Activated CD4-positive, alpha-beta T cell treated with anti-CD3 and anti-CD28 coated beads, Interleukin-2, amount 50 U/mL, for 24 hours (primary cell): ENCODE measurements around the gene SHB.

ENCODE experiments used
- DNase-seq, 2 donors: peaks; one replicate each; pipeline ENCODE4 v3.0.0-alpha.2; 2020; ENCODE audit warnings: low read depth in 1 of 2, low spot score in 1 of 2

SHB gene, protein sequence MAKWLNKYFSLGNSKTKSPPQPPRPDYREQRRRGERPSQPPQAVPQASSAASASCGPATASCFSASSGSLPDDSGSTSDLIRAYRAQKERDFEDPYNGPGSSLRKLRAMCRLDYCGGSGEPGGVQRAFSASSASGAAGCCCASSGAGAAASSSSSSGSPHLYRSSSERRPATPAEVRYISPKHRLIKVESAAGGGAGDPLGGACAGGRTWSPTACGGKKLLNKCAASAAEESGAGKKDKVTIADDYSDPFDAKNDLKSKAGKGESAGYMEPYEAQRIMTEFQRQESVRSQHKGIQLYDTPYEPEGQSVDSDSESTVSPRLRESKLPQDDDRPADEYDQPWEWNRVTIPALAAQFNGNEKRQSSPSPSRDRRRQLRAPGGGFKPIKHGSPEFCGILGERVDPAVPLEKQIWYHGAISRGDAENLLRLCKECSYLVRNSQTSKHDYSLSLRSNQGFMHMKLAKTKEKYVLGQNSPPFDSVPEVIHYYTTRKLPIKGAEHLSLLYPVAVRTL

DNA sequence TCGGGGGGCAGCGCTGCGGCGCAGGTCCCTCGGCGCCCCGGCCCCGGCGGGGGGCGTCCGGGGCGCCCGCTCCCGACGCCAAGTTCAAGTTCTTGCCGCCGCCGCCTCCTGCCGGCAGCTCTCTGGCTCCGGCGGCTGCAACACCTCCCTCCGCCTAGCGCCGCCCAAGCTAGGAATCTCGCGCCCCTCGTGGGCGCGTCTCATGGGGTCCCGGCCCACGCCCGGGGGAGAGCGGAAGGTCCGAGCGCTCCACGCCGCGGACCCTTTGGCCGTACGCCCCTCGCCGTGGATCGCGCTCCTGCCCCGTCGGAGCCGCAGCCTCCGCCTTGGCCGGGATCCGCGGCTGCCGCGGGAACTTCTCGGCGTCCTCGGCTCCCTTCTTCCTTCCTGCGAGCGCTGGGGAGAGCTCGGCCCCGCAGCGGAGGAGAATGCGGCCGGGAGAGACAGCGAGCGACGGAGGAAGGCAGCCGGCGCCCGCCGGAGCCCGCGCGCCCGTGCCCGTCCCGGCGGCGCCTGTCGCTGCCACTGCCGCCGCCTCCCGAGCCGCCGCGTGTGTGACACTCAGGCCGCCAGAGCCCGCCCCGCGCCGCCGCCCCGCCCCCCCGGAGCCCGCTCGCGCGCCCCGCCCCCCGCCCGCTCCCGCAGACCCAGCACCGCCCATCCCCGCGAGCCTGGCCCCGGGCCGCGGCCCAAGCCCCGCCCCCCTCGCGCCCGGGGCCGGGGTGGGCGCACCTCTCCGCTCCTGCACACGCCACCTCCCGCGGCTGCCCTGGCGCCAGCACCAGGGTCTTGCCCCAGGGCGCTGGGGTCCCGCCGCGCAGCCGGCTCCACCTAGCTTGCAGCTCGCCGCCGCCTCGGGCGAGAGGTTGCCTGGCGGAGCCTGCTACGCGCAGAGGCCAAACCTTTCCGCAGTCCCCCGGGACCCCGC is at the start of gene SHB:
Gene SHB, minus strand, starts transcription at position 527 of the 928 bp plus-strand sequence. CDS start 582 bp downstream, outside the sequence.
- DNase-seq: peak; percentile 68 to 70

DNA sequence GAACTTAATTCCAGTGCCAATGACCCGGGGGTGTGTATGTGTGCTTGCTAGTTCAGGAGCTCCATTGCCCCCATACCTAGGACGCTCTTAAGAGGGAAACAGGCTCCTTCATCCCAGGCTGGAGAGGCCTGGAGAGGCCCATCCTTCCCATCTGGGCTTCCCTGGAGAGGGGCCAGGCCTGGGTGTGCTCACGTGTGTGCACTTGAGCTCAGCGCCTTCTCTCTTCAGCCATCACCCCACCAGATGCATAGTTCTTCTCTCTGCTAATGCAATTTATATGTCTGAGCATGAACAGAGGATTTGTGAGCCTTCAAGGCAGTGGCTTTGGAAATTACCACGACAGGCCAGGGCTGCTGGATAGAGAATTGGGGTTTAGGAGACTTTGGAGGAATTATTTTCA is 48.6 kb upstream of the SHB start:
- no peak for DNase-seq

DNA sequence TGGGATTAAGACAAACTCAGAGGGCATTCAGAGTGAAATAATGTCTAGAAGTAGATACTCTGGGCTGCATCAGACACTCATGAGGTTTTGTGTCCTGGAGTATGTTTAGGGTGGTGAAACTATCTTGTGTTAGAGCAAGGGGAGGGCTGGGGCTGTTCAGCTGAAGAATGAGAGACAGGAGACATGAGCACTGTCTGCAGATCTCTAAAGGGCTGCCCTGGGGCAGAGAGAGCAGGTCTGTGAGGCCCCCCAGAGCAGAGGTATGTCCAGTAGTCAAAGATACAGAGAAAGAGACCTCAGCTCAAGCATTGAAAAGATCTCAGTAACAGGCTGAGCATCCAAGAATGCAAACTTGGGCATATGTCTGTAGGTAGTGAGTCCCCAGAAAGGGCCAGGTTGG is 45.9 kb upstream of the SHB start:
- DNase-seq: no peak

DNA sequence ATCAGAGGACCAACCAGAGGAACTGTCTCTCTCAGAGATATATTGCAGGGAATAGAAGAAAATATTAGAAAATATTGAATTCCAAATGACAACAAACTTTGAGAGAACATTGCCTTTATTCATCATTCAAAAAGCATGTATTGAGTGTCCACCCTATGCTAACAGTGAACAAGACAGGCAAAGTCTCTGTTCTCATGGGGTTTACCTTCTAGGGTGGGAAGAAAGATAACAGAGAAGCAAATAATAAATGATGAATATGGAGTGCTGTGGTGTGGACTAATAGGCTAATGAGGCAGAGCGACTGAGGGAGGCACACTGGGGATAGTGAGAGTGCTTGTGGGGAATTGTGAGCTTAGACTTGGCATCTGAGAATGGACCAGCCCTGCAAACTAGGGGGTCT is 43.4 kb upstream of the SHB start:
- no peak for DNase-seq

DNA sequence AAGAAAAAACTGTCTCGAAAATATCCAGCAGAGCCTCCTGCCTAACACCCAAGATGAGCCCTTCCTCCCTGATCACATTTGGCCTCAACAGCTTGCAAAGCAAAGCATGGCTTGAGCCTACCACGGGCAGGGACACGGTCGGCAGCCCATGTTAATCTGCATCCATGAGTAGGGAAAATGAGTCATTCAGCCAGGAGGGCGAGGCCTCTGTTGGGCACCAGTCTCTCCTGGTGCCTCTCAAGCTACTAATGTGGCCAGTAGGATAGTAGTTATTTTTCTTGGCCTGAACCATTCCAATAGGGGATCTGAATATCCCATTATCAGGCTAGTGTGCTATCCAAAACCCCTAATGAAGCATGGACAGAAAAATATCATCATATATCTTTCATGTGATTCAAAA is 43.0 kb upstream of the SHB start:
- no peak for DNase-seq

DNA sequence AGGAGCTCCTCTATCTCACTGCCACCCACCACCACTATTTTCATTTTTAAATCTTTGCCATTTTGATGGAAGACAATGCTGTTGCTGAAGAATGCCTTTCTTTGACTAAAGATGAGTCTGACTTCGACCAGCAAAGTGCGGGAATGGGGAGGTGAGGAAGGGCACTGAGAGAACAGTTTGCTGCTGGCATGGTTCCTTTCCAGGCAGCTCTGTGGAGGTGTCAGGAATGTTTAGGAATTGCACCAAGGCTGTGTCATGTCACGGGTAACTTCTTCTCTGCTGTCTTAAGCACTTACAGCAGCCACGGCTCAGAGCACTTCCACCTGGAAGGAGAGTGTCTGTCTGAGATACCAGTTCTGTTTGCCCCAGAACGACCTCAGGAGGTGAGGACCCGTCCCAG is 41.4 kb upstream of the SHB start:
- DNase-seq: no peak

DNA sequence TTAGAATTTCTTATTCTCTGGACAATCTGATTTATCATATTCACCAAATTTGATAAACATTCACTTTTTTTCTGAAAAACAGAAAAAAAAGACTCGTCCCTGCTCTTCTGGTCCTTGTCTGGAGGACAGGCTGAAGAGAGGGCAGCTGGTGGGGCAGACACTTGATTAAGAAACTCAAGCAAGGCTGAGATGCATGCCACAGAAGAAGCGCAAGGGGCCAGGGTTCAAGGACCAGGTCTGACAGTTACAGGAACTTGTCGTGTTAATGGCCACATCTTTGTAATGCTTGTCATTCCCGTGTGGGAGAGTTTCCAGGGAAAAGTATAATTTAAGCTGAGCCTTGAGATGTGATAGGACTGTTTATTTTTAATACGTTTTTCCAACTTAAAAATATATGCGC is 40.6 kb upstream of the SHB start:
- DNase-seq: no peak

DNA sequence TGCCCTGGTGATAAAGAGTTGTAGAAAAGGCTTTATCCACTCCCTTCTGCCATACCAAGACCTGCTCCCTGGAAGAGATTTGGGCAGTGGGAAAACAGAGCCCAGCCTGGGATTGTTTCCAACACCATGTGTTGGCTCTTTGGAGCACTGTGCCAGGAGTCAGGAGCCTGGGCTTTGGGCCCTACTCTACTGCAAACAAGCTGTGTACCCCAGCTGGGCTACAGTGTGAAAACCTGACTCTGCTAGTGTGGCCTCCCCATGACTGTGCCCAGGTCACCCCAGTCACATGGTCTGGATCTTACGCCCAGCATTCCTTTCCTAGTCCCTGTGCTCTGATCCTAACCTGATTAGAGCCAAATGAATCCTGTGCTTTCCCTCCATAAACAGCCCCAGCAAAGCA is 39.3 kb upstream of the SHB start:
- no peak for DNase-seq

DNA sequence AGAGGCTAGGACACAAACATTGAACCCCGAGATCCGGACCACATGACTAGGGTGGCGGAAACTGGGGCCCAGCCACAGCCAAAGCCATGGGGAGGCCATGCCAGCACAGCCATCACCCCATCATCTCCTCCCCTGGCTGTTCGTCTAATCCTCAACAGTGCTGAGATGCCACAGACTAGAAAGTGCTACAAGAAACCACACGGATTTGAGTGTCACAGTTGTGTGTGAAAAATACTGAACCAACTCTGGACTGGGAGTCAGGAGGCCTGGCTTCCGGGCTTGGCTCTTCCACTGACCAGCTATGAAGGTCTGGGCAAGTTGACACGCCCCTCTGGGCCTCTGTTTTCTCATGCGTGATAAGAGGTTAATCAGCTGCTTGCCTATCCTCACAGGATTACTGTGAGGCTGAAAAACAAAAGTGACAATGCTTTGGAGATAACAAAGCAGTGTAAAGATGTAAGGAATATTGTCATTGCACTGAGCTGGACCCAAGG is 38.8 kb upstream of the SHB start:
- DNase-seq: no peak

DNA sequence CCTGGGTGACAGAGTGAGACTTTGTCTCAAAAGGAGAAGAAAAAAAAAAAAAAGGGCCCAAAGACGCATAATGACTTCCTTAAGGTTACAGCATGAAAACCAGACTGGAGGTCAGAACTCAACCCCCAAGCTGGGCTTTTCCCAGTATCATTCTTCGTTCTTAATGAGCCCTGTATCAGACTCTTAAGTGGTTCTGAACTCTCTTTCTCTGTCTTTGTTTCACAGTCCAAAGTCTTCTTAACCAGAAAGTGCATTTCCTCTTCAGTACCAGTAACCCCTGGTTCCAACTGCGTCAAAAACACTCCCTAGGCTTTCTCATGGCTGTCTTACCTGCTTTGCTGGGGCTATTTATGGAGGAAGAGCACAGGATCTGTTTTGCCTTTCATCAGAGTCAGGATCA is 38.4 kb upstream of the SHB start:
- no peak for DNase-seq

DNA sequence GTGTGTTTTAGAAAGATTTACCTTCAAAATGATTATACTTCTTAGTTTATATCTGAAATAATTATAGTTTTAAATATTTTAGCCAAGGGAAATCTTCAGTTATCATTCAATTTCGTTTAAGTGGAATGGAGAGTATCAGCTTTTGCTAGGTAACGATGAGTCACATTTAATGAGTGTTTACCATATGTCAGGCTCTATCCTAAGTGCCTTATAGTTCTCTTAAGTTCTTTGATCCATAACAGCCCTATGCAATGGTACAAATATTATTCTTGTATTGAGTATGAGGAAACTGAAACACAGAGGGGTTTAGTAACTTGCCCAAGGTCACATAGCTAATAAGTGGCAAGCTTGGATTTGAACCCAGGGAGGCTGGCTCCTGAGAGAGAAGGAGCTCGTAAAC is 37.5 kb upstream of the SHB start:
- no peak for DNase-seq

DNA sequence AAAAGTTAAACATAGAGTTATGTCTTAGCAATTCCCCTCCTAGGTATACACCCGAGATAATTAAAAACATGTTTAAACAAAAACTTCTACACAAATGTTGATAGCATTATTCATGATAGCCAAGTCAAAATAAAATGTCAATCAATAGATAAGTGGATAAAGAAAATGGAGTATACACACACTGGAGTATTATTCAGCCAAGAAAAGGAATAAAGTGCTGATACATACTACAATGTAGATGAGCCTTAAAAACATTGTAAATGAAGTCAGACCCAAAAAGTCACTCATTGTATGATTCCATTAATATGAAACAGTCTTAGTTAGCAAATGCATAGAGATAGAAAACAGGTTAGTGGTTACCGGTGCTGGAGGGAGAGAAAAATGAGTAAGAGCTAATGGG is 34.3 kb upstream of the SHB start:
- DNase-seq: no peak

DNA sequence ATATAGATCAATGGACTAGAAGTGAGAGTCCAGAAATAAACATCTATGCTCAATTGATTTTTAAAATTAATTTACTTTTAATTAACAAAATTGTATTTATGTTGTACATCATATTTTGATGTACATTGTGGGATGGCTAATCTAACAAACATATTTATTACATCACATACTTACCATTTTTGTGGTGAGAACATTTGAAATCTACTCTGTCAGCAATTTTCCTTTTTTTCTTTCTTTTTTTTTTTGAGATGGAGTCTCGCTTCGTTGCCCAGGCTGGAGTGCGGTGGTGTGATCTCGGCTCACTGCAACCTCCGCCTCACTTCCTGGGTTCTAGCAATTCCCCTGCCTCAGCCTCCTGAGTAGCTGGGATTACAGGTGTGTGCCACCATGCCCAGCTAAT is 32.4 kb upstream of the SHB start:
- DNase-seq: no peak

DNA sequence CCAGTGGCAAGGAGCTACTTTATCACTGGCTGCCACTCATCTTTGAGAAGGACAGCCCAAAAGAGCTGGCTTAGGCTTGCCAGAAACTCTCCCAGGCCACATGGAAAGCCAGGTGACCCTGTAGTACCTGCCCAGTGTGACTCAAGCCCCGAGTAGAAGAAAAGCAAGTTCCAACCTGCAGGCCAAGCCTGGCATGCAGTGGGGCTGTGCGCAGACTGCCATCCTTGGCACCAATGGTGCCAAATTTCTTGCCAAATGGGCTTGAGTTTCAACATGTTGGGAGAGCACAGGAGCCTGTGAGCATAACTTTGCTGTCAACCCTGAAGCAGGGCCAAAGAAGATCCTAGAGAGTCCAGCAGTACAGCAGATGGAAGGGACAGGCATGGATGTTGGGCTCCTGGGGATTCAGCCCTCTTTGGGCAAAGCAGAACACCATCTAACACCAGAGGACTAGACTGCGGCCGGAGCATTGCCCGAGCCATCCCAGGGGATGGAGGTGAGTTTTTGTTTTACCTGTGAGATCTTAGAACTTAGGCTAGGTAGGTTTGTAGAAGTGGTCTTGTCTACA is 27.3 kb upstream of the SHB start:
- no peak for DNase-seq

DNA sequence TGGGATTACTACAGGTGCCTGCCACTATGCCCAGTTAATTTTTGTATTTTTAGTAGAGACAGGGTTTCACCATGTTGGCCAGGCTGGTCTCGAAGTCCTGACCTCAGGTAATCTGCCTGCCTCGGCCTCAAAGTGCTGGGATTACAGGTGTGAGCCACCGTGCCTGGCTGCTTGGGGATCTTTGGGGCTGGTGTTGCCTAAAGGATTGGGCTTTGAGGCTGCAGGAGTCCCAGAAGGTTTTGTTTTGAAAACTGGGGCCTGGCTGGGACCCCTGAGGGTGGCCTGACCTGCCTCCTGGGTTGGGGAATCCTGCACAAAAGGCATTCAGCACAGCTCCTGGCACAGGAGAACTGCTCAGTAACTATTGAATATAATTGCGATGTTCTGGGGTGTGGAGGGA is 25.1 kb upstream of the SHB start:
- no peak for DNase-seq

DNA sequence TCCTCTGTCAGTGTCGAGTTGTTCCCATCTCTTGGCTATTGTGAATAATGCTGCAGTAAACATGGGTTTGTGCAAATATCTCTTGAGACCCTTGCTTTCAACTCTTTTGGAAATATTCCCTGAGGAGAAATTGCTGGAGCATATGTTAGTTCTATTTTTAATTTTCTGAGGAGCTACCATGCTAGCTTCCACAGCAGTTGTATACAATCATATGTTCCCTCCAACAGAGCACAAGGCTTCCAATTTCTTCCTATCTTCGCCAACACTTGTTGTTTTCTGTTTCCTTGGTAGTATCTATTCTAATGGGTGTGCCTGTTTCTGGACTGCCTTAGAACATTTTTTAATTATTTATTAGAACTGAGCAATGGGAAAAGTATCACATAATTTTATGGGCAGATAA is 23.6 kb upstream of the SHB start:
- no peak for DNase-seq

DNA sequence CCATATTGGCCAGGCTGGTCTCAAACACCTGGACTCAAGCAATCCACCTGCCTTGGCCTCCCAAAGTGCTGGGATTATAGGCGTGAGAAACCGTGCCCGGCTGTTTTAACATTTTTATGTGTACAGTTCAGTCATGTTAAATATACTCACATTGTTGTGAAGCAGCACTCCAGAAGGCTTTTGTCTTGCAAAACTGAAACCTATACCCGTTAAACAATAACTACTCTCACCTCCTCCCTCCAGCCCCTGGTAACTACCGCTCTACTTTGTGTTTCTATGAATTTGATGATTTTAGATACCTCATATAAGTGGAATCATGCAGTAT is 23.1 kb upstream of the SHB start:
- no peak for DNase-seq

DNA sequence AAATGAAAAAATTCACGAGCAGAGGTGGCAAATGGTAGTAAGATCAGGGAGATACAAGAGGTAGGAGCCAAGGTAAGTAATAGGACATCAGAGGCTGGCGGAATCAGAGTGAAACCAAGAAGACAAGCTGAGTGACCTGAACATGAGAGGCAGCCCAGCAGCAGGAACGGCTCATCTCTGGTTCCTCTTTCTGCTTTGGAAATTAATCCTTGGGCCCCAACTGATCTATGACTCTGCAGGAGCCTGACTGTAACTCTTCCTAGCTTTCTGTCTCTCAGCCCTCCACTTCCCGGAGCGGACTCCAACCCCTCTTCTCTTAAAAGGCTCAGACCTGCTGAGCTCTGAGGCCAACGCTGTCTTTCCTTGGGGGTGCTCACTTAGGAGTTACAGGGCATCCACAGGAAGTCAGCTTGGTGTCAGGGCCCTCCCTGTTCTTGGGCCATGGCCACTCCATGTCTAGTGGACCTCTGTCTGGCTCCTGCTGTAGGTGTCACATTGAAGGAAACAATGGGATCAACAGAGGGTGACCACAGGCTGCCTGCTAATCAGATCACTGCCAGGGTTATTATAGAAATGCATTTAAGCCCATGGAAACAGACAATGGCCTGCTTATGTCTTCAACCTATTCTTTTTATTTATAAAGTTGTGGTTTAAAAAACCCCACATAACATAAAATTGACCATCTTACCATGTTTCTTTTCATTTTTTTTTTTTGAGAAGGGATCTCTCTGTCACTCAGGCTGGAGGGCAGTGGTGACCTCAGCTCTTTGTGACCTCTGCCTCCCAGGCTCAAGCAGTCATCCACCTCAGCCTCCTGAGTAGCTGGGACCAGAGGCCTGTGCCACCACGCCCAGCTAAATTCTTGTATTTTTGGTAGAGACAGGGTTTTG is 22.5 kb upstream of the SHB start:
- no peak for DNase-seq

DNA sequence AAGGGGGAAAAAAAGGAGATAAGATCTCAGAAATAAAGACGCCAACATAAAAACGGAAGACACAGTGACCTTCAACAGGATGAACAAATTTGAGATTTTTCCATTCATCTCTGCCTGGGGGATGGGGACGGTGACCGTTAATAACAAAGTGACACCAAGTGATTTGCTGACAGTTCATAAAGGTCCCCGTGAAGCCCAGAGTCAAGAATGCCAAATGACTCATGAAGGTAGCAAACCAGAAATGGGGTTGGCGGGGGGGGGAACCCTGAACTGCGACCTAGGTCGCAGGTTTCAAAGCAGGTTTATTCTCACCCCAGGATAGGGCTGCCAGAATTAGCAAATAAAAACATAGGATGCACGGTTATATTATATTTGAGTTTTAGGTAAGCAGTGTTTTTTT is 21.1 kb upstream of the SHB start:
- no peak for DNase-seq

DNA sequence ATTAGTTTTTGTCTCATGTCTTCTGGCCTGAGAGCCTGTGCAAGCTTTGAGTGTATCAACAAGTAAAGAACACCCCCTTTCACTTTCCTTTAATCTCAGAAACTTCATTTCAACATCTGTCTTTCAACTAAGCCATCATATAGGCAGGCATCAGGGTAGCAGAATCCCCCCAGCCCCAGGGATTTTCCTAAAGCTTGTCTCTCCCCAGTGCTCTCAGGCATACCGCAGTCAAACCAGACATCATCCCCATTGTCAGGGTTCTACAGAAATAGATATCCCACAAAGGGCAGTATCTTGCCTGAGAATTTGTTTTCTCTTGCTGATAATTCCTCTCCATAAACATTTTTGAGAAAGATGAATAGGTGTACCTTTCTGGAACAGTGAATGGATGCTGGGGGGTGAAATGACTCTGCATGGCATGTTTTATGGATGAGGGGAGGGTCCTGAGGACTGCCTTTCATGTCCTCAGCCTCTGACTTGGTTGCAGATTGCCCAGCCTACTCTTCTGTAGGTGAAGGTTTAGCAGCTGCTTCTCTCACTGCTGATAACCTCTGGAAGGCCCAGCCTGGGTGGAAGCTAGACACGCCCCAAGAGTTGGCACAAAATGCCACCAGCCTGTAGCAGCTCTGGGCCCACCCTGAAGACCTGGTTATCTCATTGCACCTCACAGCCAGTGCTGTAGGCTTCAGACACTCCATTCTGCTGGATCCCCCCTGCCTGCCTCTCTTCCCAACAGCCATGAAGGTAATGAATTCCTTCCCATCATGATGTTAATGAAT is 20.5 kb upstream of the SHB start:
- DNase-seq: no peak
